Activated T-cell treated with anti-CD3 and anti-CD28 coated beads for 1 hour (primary cell): ENCODE measurements around the gene TMEM120A.

Experiments used
- DNase-seq: peaks from one replicate; pipeline ENCODE4 v3.0.0-alpha.2; 2020; ENCODE audit warnings: low read depth

Gene TMEM120A

GRCh38 chr7:75995052-75995471, 667 bp upstream of the TMEM120A start:
- no peak for DNase-seq

GRCh38 chr7:75993689-75994387, 557 bp downstream of the TMEM120A start:
- DNase-seq: no peak

- no peak for DNase-seq
Measured at GRCh38 chr7:75992083-75992755, 2.2 kb downstream of the TMEM120A start.

- DNase-seq: no peak
Measured at GRCh38 chr7:75991531-75992082, 2.8 kb downstream of the TMEM120A start.

- no peak for DNase-seq
Measured at GRCh38 chr7:75989500-75990388, 4.7 kb downstream of the TMEM120A start.

GRCh38 chr7:75988568-75989499, 5.6 kb downstream of the TMEM120A start:
- DNase-seq: no peak

GRCh38 chr7:75987805-75988567, 6.4 kb downstream of the TMEM120A start:
- no peak for DNase-seq

- DNase-seq: no peak
Measured at GRCh38 chr7:75987026-75987804, 7.2 kb downstream of the TMEM120A start.

- no peak for DNase-seq
Measured at GRCh38 chr7:75986147-75986781, 8.1 kb downstream of the TMEM120A start.

GRCh38 chr7:75985518-75986146, 8.8 kb downstream of the TMEM120A start:
- DNase-seq: no peak

GRCh38 chr7:75985009-75985517, 9.3 kb downstream of the TMEM120A start:
- DNase-seq: no peak

- DNase-seq: no peak
Measured at GRCh38 chr7:75984130-75985008, 10.0 kb downstream of the TMEM120A start.

- DNase-seq: no peak
Measured at GRCh38 chr7:75983471-75984129, 10.8 kb downstream of the TMEM120A start.

- DNase-seq: no peak
Measured at GRCh38 chr7:75982306-75983064, 11.9 kb downstream of the TMEM120A start.

GRCh38 chr7:75981453-75982305, 12.7 kb downstream of the TMEM120A start:
- no peak for DNase-seq

- DNase-seq: no peak
Measured at GRCh38 chr7:75981203-75981452, 13.3 kb downstream of the TMEM120A start.
